Measurements from ENCODE around the gene MIF.
"Not testable (repeated sequence)": the region's sequence is repeated elsewhere in the genome, so short reads cannot be mapped to it uniquely, and the experiment has no call there.

MIF gene

DNA sequence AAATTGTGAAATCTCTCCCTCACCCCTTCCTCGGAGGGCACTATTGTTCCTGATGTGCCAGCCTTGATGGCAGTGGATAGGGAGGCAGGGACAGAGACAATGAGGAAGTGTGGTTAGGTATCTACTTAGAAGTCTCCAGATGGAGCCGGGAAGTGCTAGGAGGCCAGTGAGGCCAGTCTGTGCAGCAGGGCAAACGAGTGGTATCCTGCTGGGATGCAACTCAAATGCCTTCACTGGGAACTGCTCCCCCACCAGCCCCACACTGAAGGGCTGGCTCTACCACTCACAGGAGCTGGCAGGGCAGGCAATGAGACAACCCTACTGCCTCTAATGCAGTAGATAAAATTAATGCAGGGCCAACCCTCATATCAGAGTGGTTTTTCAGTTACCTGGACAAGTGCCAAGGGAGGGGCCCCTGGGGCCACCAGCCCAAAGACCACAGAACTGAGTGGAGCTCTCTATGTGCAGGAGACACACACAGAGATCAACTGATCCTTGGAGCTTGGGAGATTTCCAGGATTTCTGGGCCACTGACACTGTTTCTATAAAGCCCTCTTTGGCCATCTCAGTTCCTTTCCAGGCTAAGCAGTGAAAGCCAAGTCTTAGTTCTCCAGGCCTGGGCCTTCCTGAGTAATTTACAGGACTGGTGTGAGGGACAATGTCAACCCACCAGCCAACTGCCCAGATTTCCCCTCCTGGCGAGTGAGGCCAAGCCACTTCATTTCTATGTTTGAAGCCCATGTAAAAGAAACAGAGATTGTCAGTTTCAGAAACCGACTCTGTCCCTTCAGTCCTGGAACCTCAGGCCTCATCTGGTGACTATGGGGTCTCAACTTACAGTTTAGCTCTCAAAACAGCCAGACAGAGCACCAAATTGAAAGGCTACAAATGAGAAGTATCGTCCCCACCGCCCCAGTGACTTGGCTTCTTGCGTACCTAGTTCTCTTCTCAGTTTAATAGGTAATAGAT lies 4.1 kb downstream of the MIF start:
- ChIA-PET CTCF (interaction anchor here (2.0 kb wide), 1 partner anchor 11 kb away, joined by 8 read pairs; no protein-coding TSS in a partner anchor), POLR2A (no interaction called here)
- TF ChIP-seq, protein P1, sequence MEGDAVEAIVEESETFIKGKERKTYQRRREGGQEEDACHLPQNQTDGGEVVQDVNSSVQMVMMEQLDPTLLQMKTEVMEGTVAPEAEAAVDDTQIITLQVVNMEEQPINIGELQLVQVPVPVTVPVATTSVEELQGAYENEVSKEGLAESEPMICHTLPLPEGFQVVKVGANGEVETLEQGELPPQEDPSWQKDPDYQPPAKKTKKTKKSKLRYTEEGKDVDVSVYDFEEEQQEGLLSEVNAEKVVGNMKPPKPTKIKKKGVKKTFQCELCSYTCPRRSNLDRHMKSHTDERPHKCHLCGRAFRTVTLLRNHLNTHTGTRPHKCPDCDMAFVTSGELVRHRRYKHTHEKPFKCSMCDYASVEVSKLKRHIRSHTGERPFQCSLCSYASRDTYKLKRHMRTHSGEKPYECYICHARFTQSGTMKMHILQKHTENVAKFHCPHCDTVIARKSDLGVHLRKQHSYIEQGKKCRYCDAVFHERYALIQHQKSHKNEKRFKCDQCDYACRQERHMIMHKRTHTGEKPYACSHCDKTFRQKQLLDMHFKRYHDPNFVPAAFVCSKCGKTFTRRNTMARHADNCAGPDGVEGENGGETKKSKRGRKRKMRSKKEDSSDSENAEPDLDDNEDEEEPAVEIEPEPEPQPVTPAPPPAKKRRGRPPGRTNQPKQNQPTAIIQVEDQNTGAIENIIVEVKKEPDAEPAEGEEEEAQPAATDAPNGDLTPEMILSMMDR (IDR thresholded peaks at IDR 0.05; ENCODE audit: control extremely low read depth, extremely low read depth, low read depth, missing control alignments) = no peak
- DNase-seq (ENCODE audit: extremely low spot score) = no peak

DNA sequence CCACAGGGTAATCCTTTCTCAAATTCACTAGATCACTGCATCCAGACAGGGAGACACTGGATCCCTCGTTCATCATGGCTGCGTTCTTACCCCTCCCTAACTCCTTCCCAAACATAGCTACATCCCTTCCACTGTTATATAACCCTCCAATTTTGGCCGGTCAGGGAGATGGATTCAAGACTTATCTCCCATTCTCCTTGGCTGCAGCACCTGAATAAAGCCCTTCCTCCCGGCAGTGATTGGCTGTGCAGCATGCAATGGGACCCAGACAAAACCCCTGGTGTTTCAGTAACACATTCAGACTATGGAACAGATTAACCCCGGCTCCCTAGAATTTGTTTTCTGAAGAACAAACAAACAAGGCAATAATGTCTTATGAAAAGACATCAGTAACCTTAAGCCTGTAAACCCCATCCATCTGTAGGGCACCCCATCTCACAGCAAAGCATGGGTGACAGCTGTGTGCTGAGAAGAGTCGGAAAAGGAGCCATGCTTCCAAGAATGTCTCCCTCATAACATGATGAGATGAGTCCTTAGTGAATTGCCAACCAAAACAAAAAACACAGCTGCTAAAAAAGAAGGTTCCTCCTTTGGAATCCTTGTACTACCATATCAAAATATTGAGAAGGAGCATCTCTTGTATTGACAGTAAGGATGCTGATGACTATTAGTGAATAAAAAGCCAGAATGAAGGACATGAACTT lies 5.0 kb downstream of the MIF start:
- ChIA-PET POLR2A (no interaction called here), CTCF (interaction anchor here (2.0 kb wide), 1 partner anchor 10 kb away, joined by 8 read pairs; no protein-coding TSS in a partner anchor)
- TF ChIP-seq, protein P1 (IDR thresholded peaks at IDR 0.05; ENCODE audit: control extremely low read depth, extremely low read depth, low read depth, missing control alignments) = no peak
- DNase-seq (ENCODE audit: extremely low spot score) = no peak

GRCh38 chr22:23900227-23900626 lies 6.0 kb downstream of the MIF start:
- CTCF ChIA-PET = interaction anchor here (3.6 kb wide), 1 partner anchor 12 kb away, joined by 19 read pairs; no protein-coding TSS in a partner anchor
- DNase-seq (ENCODE audit: extremely low spot score); POLR2A ChIA-PET: not testable (repeated sequence)

- DNase-seq (ENCODE audit: extremely low spot score) = no peak
- POLR2A ChIA-PET = no interaction called here
- TF ChIP-seq, protein P1 (IDR thresholded peaks at IDR 0.05; ENCODE audit: control extremely low read depth, extremely low read depth, low read depth, missing control alignments) = no peak
- CTCF ChIA-PET = interaction anchor here (1.1 to 3.6 kb wide), 2 partner anchors 10 to 28 kb away, joined by 4 to 19 read pairs; no protein-coding TSS in a partner anchor
Measured at GRCh38 chr22:23901600-23901999, 7.4 kb downstream of the MIF start.

DNA sequence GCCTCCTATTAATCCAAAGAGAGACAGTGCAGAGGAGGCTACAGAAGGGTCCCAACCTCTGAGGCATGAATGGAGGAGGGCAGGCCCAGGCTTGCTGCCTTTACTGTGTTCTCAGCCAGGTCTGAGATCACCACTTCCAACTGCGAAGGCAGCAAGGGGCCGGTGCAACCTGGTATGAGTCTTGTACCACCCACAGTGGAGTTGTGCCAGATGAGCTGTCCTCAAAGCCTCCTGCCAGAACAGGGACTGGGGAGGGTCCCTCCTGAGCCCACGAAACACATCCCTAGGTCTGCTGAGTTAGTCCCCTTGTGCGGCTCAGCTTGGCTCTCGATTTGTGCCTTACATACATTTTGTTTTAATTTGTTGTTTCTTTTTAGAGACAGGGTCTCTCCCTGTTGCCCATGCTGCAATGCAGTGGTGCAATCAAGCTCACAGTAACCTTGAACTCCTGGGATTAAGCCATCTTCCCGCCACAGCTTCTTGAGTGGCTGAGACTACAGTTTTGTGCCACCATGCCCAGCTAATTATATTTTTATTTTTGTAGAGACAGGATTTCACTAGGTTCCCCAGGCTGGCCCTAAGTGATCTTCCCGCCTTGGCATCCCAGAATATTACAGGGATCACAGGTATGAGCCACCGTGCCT lies 9.3 kb downstream of the MIF start:
- TF ChIP-seq, protein P1 (IDR thresholded peaks at IDR 0.05; ENCODE audit: control extremely low read depth, extremely low read depth, low read depth, missing control alignments) = no peak
- no peak for DNase-seq (ENCODE audit: extremely low spot score)
- POLR2A ChIA-PET = interaction anchor here (0.6 to 1.3 kb wide), 2 partner anchors 9 to 10 kb away, joined by 3 to 4 read pairs; partner anchors contain the start of gene MIF
- CTCF ChIA-PET = interaction anchor here (0.9 to 3.6 kb wide), 4 partner anchors 9 to 53 kb away, joined by 3 to 19 read pairs (median 10); partner anchors contain the start of genes MIF and SLC2A11

DNA sequence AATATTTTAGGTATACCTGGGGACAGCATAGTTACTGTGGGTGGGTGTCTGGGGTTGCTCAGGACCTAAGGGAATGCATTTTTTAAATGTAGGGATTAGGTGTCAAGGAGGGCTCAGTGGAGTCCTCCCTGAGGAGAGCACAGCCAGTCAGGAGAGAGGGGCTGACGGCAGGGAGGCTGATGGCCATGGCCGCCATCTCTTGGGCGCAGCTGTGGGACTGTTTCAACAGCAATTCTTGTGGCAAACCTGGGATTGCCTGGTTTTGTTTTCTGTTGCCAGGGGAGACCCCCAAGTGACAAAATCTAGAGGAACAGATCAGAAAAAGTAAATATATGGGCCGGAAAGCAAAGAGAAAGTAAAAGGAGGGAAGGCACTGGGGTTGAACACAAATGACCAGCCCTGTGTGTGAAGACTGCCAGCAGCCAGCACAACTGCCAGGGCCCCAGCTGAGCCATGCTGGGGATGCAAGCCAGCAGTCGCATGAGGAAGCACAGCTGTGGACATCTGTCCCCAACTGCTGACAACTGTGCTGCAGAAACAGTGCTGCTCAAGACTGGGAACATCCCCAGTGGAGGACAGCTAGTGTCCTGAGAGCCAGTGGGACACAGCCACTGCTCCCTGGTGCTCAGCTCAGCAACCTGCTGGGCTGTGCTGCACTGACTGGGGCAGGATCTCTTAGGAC lies 10.5 kb downstream of the MIF start:
- ChIA-PET CTCF (no interaction called here), POLR2A (no interaction called here)
- TF ChIP-seq, protein P1 (IDR thresholded peaks at IDR 0.05; ENCODE audit: control extremely low read depth, extremely low read depth, low read depth, missing control alignments) = no peak
- DNase-seq (ENCODE audit: extremely low spot score) = no peak

Measured in GM10248 (cell line).